GM19193 (cell line): ENCODE measurements around the gene KRTAP4-16.
"Not testable (repeated sequence)": the region's sequence is repeated elsewhere in the genome, so short reads cannot be mapped to it uniquely, and the experiment has no call there.

ENCODE experiments used
- POLR2A ChIP-seq: IDR thresholded peaks from 4 replicates; pipeline ENCODE4 v1.6.1; 2011; ENCODE audit not compliant: insufficient read depth, insufficient read length; ENCODE audit errors: extremely low read depth

KRTAP4-16 gene

DNA sequence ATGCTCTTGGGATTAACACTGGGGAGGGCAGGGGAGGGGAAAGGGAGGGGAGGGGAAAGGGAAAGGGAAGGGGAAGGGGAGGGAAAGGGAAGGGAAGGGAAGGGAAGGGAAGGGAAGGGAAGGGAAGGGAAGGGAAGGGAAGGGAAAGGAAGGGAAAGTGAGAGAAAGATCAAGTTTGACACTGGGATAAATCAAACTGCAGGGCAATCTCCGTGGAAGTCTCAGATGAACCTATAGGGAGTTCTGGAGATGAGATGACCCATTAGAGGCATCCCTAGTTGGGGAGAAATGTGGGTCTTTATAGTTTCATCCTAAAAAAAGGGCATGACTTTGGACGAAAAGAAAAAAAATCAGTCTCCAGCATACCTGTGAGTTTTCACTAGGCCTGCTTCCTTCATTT, 19.7 kb upstream of the KRTAP4-16 start:
- no peak for TF ChIP-seq POLR2A

DNA sequence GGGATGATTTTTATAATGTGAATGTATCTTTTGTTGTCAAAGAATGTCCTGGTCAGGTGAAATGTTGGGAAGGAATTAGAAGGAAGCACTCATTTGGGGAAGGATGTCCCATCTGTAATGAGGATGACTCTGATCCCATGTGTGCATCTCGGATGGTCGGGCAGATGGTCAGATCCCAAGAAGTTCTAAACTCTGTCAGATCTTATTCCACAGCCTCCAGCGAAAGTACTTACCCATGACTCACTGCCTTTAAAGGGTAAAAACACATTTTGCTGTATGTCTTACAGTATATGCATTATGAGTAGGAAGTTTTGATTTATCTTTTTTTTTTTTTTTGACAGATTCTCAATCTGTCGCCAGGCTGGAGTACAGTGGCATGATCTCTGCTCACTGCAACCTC, 16.7 kb upstream of the KRTAP4-16 start:
- TF ChIP-seq POLR2A = no peak

DNA sequence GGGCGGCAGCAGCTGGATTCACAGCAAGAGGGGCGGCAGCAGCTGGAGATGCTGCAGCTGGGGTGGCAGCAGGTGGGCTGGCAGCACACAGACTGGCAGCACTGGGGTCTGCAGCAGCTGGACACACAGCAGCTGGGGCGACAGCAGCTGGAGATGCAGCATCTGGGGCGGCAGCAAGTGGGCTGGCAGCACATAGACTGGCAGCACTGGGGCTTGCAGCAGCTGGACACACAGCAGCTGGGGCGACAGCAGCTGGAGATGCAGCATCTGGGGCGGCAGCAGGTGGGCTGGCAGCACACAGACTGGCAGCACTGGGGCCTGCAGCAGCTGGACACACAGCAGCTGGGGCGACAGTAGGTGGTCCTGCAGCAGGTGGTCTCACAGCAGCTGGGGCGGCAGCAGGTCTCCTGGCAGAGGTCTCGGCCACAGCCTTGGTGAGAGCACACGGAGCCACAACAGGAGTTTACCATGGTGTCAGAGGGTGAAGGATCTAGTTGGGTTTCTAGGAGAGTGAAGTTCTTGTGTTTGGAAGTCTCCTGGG, 15.9 kb upstream of the KRTAP4-16 start, which contains the start of gene KRTAP4-11:
Gene KRTAP4-11 (minus strand): TSS at position 528 of the 541 bp plus-strand sequence. CDS start 58 bp downstream, at position 470.
- TF ChIP-seq POLR2A = not testable (repeated sequence)

DNA sequence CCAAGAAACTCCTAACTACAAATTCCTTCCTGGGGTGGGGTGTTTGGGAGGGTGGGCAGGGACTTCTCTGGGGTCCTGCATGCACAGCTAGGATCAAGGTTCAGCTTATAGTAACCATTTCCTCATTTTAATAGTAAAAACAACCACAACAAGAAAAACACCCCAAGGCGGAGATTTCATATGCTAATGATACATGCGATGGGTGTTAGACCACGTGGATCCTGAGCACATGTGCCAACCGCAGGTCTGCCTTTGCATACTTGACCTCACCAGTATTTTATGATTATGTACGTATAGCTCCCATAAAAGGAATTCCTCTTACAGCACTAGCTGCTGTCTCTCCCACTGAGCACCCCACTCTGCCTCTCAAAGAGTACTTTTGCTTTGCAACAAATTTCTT, 14.3 kb upstream of the KRTAP4-16 start:
- TF ChIP-seq POLR2A = no peak

GRCh38 chr17:41111151-41111885, 9.3 kb upstream of the KRTAP4-16 start:
- TF ChIP-seq POLR2A = no peak

DNA sequence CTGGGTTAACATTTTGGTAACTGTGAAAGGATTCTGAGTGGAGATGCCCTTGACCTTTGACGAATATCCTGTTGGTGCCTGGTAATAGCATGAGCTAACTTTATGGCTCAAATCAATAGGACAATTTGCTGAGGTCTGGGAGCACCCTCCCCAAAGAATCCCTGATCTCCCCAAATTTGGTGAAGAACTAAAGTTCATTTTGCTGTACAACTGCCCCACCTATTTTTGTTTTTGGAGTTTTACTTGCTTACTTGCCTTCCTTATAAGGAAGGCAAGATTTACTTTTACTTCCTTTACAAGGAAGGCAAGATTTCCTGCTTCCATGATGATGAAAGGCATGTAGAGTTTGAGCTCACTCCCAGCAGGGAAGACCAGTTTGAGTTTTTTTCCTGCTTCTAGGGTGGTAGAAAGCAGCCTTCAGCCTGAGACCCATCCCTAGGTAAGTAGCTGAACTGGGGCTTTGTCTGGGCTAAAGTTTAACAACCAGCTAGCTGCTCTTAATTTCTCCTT, 6.0 kb upstream of the KRTAP4-16 start:
- TF ChIP-seq POLR2A = no peak

- TF ChIP-seq POLR2A = not testable (repeated sequence)
Measured at GRCh38 chr17:41105347-41105746, 3.3 kb upstream of the KRTAP4-16 start, which contains the start of gene KRTAP4-9. Gene KRTAP4-9 (plus strand): TSS chr17:41105389. CDS start chr17:41105389, 0 bp downstream.

DNA sequence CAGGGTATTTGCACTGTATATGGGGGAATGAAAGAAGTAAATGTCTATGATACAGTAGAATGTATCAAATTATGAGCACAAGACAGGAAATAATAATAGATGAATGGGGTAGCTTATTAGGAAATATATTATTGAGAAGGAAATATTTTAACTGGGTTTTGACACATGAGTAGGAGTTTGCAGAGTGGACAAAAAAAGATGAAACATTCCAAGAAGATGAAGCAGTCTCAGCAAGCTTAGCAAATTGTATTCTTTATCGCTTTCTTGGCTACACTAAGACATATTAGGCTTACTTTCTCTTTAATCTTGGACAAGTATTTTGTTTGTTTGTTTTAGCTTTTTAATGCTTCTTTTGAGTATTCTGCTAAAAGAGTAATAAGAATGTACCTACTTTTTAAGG, 1.9 kb upstream of the KRTAP4-16 start:
- TF ChIP-seq POLR2A = no peak

DNA sequence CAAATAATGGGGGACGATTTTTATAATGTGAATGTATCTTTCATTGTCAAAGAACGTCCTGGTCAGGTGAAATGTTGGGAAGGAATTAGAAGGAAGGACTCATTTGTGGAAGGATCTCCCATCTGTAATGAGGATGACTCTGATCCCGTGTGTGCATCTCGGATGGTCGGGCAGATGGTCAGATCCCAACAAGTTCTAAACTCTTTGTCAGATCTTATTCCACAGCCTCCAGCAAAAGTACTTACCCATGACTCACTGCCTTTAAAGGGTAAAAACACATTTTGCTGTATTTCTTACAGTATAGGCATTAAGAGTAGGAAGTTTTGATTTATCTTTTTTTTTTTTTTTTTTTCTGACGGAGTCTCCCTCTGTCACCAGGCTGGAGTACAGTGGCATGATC, 3.5 kb downstream of the KRTAP4-16 start:
- no peak for TF ChIP-seq POLR2A

- TF ChIP-seq POLR2A = no peak
Measured at GRCh38 chr17:41098042-41098441, 4.0 kb downstream of the KRTAP4-16 start, which contains the start of gene KRTAP4-8. Gene KRTAP4-8 (minus strand): TSS chr17:41098142. CDS start chr17:41098084, 58 bp downstream.

DNA sequence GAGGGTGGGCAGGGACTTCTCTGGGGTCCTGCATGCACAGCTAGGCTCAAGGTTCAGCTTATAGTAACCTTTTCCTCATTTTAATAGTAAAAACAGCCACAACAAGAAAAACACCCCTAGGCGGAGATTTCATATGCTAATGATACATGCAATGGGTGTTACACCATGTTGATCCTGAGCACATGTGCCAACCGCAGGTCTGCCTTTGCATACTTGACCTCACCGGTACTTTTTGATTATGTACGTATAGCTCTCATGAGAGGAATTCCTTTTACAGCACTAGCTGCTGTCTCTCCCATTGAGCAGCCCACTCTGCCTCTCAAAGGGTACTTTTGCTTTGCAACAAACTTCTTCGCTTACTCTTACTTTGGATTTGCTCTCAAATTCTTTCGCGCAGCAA, 6.0 kb downstream of the KRTAP4-16 start:
- TF ChIP-seq POLR2A = no peak

DNA sequence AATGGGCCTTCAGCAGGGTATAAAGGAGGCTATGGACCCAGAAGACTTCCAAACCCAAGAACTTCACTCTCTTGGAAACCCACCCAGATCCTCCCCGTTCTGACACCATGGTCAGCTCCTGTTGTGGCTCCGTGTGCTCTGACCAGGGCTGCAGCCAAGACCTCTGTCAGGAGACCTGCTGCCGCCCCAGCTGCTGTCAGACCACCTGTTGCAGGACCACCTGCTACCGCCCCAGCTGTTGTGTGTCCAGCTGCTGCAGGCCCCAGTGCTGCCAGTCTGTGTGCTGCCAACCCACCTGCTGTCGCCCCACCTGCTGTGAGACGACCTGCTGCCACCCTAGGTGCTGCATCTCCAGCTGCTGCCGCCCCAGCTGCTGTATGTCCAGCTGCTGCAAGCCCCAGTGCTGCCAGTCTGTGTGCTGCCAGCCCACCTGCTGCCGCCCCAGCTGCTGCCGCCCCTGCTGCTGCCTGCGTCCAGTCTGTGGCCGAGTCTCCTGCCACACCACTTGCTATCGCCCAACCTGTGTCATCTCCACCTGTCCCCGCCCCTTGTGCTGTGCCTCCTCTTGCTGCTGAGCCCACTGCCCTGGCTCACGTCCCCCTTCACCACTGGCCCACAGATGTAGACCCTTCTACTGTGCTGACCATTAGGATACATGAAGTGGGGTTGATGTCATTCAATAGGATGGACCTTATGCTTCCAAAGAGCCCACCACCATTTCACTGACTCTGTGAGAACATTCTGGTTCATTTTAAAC, 17.7 kb downstream of the KRTAP4-16 start, which contains the start of gene KRTAP4-7:
Gene KRTAP4-7 (plus strand): TSS at position 51 of the 757 bp plus-strand sequence. CDS start 57 bp downstream, at position 108.
- not testable (repeated sequence) for TF ChIP-seq POLR2A

DNA sequence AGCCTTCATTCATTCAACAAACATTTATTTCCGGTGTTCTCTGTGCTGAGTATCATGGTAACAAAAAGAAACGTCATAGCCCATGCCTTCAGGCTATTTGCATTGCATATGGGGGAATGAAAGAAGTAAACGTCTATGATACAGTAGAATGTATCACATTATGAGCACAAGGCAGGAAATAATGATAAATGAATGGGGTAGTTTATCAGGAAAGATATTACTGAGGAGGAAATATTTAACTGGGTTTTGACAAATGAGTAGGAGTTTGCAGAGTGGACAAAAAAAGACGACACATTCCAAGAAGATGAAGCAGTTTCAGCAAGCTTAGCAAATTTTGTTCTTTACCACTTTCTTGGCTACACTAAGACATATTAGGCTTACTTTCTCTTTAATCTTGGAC, 19.4 kb downstream of the KRTAP4-16 start:
- no peak for TF ChIP-seq POLR2A

DNA sequence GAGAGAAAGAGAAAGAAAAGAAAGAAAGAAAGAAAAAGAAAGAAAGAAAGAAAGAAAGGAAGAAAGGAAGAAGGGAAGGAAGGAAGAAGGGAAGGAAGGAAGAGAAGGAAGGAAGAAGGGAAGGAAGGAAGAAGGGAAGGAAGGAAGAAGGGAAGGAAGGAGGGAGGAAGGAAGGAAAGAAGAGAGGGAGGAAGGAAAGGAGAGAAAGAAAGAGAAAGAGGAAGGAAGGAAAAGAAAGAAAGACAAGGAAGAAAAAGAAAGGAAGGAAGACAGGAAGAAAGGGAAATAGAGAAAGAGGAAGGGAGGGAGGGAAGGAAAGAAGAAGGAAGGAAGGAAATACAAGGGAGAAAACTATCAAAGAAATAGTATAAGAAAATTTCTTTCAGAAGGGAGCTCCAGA, 25.2 kb downstream of the KRTAP4-16 start:
- no peak for TF ChIP-seq POLR2A

GRCh38 chr17:41073676-41074075, 28.3 kb downstream of the KRTAP4-16 start:
- TF ChIP-seq POLR2A = no peak
